GM12891 (cell line): ENCODE data around the gene FAM168A.

ENCODE experiments used
- DNase-seq: peaks from one replicate; pipeline ENCODE4 v3.0.0; 2011; ENCODE audit warnings: low spot score; ENCODE audit not compliant: insufficient read length
- FAIRE-seq: peaks from 2 replicates; lab custom pipeline; 2011; peaks lifted over from hg19 to GRCh38; lab: Jason Lieb, UNC
- PAX5 ChIP-seq: IDR thresholded peaks from 2 replicates; pipeline ENCODE4 v1.6.1; 2011; ENCODE audit warnings: low read length, moderate library complexity, mild to moderate bottlenecking; ENCODE audit not compliant: insufficient read depth, severe bottlenecking
- POLR2A ChIP-seq: IDR thresholded peaks from 2 replicates; pipeline ENCODE4 v1.6.1; 2011; ENCODE audit warnings: low read depth, low read length, control low read depth
- POLR2AphosphoS5 ChIP-seq: IDR thresholded peaks from 2 replicates; pipeline ENCODE4 v1.6.1; 2011; ENCODE audit warnings: low read depth, low read length, control low read depth
- POU2F2 ChIP-seq: IDR thresholded peaks from 2 replicates; pipeline ENCODE4 v1.6.1; 2011; ENCODE audit warnings: low read depth, mild to moderate bottlenecking, control low read depth, low read length, moderate library complexity
- SPI1 ChIP-seq: IDR thresholded peaks from 2 replicates; pipeline ENCODE4 v1.6.1; 2011; ENCODE audit warnings: low read depth, low read length, control low read depth
- TAF1 ChIP-seq: IDR thresholded peaks from 2 replicates; pipeline ENCODE4 v1.6.1; 2011; ENCODE audit warnings: low read depth, low read length, control low read depth

FAM168A gene

GRCh38 chr11:73528483-73529203 is 69.3 kb downstream of the FAM168A start:
- no peak for FAIRE-seq
- no peak for DNase-seq

DNA sequence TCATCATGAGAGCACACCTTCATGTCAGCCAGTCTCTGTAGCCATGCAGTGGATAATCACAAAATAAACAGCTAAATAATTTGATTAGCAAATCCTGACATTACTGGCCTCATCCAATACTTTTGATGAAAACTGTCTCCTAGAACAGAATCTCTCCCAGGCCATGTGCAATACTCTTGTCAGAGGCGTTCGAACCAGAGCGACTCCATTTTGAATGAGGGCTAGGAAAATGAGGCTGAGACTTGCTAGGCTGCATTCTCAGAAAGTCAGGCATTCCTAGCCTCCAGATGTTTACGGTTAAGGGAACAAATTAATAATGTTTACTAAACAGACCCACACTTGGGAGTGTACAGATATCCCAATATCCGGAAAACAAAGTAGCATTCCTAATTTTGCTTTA is 69.9 kb downstream of the FAM168A start:
- DNase-seq (no peak), FAIRE-seq (no peak)
- no peak for TF ChIP-seq SPI1
- no peak for TF ChIP-seq TAF1
- TF ChIP-seq POLR2A = no peak
- TF ChIP-seq POU2F2 = no peak
- no peak for TF ChIP-seq PAX5
- TF ChIP-seq POLR2AphosphoS5 = no peak

More at GRCh38 chr11:73528483-73529203, 69.3 kb downstream of the FAM168A start:
- no peak for TF ChIP-seq POLR2A
- TF ChIP-seq SPI1 = no peak
- TF ChIP-seq POLR2AphosphoS5 = no peak
- no peak for TF ChIP-seq TAF1

GRCh38 chr11:73525611-73526010 is 72.3 kb downstream of the FAM168A start:
- TF ChIP-seq PAX5 (no peak), SPI1 (no peak), POLR2AphosphoS5 (no peak), TAF1 (no peak), POLR2A (no peak), POU2F2 (no peak)
- FAIRE-seq (no peak), DNase-seq (no peak)

DNA sequence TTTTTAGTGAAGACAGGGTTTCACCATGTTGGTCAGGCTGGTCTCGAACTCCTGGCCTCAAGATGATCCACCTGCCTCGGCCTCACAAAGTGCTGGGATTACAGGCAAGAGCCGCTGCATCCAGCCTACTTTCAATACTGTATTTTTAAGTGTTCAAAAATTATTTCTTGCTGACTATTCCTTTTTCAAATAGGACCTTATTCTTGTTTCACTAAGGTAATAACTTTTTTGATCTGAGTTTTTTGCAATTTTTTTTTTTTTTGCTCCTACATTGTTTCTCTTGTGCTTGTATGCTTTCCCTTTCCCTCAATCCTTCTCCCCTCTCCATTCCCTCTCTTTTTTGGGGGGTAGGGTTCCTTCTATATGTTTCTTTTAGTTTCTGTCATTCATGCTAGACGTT is 73.1 kb downstream of the FAM168A start:
- TF ChIP-seq PAX5 (no peak), TAF1 (no peak), POLR2AphosphoS5 (no peak), POU2F2 (no peak), SPI1 (no peak), POLR2A (no peak)
- FAIRE-seq (no peak), DNase-seq (no peak)

- no peak for TF ChIP-seq PAX5
- FAIRE-seq (peak; percentile 35), DNase-seq (no peak)
These were observed 76.3 kb downstream of the FAM168A start for GRCh38 chr11:73521621-73522020.

- DNase-seq = no peak
- no peak for TF ChIP-seq SPI1
- no peak for TF ChIP-seq PAX5
- TF ChIP-seq TAF1 = no peak
- no peak for TF ChIP-seq POU2F2
- no peak for TF ChIP-seq POLR2AphosphoS5
- no peak for TF ChIP-seq POLR2A
- FAIRE-seq = peak; percentile 50
These were observed 77.4 kb downstream of the FAM168A start for GRCh38 chr11:73520353-73521061.

- FAIRE-seq = no peak
- DNase-seq = no peak
These were observed 78.6 kb downstream of the FAM168A start for GRCh38 chr11:73519266-73519665.

GRCh38 chr11:73518195-73518594 is 79.7 kb downstream of the FAM168A start:
- TF ChIP-seq POLR2AphosphoS5 (no peak), POLR2A (no peak), POU2F2 (no peak), PAX5 (no peak), SPI1 (no peak), TAF1 (no peak)
- DNase-seq (no peak), FAIRE-seq (no peak)

More at GRCh38 chr11:73519266-73519665, 78.6 kb downstream of the FAM168A start:
- TF ChIP-seq PAX5 = no peak
- no peak for TF ChIP-seq SPI1
- TF ChIP-seq POU2F2 = no peak
- TF ChIP-seq POLR2AphosphoS5 = no peak
- TF ChIP-seq TAF1 = no peak
- TF ChIP-seq POLR2A = no peak

DNA sequence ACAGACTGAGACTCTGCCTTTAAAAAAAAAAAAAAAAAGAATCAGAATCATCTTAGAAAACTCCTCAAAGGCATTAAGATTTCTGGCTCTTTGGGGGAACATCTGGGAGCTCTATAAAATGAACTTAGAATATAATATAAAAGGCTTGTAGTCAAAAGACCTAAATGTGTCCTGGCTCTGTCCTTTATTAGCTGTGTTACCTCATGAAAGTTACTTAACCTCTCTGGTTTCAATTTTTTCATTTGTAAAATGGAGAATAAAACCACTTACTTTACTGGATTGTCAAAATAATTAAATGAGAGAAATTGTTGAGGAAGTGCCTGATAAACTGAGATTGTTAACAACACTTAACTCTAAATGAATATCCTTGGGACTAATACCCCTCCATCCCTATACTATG is 81.8 kb downstream of the FAM168A start:
- FAIRE-seq (no peak), DNase-seq (no peak)
- TF ChIP-seq TAF1 = no peak
- TF ChIP-seq POLR2A = no peak
- no peak for TF ChIP-seq SPI1
- no peak for TF ChIP-seq POLR2AphosphoS5
- no peak for TF ChIP-seq POU2F2
- TF ChIP-seq PAX5 = no peak

- TF ChIP-seq TAF1 (no peak), POU2F2 (no peak), POLR2A (no peak), PAX5 (no peak), SPI1 (no peak), POLR2AphosphoS5 (no peak)
- no peak for DNase-seq
- FAIRE-seq = no peak
These were observed 84.2 kb downstream of the FAM168A start for GRCh38 chr11:73513707-73514106.
